Measurements from ENCODE around the gene FOSL1. TPM values are rescaled to one million over a fixed set of nuclear protein-coding genes. Genes with fewer than 3 reads are reported as not detected.

The FOSL1 gene
- total RNA-seq, 1 experiment from 2014 or later = 186 TPM

DNA sequence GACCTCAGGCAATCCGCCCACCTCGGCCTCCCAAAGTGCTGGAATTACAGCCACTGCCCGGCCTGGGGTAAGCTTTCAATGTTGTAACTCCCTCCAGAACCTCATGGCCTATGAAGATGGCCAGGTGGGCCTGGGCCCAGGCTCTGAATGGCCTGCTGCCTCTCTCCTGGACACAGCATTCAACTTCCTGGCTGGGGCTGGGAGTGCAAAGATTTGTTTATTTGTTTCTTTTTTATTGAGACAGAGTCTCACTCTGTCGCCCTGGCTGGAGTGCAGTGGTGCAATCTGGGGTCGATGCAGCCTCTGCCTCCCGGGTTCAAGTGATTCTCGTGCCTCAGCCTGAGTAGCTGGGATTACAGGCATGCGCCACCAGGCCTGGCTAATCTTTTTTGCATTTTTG lies 44.6 kb upstream of the FOSL1 start:
- POLR2A ChIA-PET = no interaction called here
- no peak for ATAC-seq

DNA sequence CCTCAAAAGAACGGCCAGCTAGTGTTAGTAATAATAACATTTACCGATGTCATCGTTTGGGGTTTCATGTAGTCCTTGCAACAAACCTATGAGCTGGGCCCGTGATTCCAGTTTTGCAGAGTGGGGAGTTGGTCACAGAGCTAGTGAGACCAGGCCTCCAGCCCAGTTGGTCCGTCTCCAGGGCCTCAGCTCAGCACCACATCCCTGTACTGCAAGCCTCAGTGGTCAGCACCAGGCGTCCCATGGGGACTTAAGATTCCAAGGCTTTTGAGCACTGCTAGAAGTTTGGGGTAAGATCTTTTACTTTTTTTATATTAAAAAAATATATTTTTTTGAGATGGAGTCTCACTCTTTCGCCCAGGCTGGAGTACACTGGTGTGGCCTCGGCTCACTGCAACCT lies 44.0 kb upstream of the FOSL1 start:
- intact Hi-C loops (cut with micrococcal nuclease; ENCODE audit: unreplicated experiment) = no loop called here
- no peaks in the 10 kb centered on the region for H3K27me3 ChIP-seq (ENCODE audit: control insufficient read depth, insufficient read depth, low read length)
- DNase-seq (ENCODE audit: low read depth, low spot score) (no peak), ATAC-seq (no peak)
- in situ Hi-C loops (cut with HindIII; ENCODE audit: low pct_unique_long_range_greater_than_20kb, low sequenced_read_pairs) = no loop called here
- CTCF ChIA-PET = no interaction called here
- no peak overlapping the region for H3K27ac ChIP-seq (ENCODE audit: low read length)
- no peaks in the 10 kb centered on the region for H3K9me3 ChIP-seq (ENCODE audit: control insufficient read depth, insufficient read depth, low read depth, low read length)
- no peak overlapping the region for H3K4me3 ChIP-seq (ENCODE audit: low read depth in 2 of 2, low read length in 2 of 2)
- H3K36me3 ChIP-seq (ENCODE audit: control insufficient read depth, insufficient read depth, low read length) = no peaks in the 10 kb centered on the region
- TF ChIP-seq POLR2AphosphoS5 (IDR thresholded peaks at IDR 0.05; ENCODE audit: low read depth, low read length) = no peak
- no peak for TF ChIP-seq SIN3A (IDR thresholded peaks at IDR 0.05; ENCODE audit: borderline replicate concordance, insufficient read depth, low read depth, low read length)
- TF ChIP-seq, protein P1, sequence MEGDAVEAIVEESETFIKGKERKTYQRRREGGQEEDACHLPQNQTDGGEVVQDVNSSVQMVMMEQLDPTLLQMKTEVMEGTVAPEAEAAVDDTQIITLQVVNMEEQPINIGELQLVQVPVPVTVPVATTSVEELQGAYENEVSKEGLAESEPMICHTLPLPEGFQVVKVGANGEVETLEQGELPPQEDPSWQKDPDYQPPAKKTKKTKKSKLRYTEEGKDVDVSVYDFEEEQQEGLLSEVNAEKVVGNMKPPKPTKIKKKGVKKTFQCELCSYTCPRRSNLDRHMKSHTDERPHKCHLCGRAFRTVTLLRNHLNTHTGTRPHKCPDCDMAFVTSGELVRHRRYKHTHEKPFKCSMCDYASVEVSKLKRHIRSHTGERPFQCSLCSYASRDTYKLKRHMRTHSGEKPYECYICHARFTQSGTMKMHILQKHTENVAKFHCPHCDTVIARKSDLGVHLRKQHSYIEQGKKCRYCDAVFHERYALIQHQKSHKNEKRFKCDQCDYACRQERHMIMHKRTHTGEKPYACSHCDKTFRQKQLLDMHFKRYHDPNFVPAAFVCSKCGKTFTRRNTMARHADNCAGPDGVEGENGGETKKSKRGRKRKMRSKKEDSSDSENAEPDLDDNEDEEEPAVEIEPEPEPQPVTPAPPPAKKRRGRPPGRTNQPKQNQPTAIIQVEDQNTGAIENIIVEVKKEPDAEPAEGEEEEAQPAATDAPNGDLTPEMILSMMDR (IDR thresholded peaks at IDR 0.05) = no peak
- no peak for TF ChIP-seq TCF7L2 (IDR thresholded peaks at IDR 0.05; ENCODE audit: low read depth, low read length)
- TF ChIP-seq, protein P2, sequence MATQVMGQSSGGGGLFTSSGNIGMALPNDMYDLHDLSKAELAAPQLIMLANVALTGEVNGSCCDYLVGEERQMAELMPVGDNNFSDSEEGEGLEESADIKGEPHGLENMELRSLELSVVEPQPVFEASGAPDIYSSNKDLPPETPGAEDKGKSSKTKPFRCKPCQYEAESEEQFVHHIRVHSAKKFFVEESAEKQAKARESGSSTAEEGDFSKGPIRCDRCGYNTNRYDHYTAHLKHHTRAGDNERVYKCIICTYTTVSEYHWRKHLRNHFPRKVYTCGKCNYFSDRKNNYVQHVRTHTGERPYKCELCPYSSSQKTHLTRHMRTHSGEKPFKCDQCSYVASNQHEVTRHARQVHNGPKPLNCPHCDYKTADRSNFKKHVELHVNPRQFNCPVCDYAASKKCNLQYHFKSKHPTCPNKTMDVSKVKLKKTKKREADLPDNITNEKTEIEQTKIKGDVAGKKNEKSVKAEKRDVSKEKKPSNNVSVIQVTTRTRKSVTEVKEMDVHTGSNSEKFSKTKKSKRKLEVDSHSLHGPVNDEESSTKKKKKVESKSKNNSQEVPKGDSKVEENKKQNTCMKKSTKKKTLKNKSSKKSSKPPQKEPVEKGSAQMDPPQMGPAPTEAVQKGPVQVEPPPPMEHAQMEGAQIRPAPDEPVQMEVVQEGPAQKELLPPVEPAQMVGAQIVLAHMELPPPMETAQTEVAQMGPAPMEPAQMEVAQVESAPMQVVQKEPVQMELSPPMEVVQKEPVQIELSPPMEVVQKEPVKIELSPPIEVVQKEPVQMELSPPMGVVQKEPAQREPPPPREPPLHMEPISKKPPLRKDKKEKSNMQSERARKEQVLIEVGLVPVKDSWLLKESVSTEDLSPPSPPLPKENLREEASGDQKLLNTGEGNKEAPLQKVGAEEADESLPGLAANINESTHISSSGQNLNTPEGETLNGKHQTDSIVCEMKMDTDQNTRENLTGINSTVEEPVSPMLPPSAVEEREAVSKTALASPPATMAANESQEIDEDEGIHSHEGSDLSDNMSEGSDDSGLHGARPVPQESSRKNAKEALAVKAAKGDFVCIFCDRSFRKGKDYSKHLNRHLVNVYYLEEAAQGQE (IDR thresholded peaks at IDR 0.05; ENCODE audit: insufficient read depth in 1 of 2, low read depth in 2 of 2, low read length in 1 of 2) = no peak
- POLR2A ChIA-PET = interaction anchor here (0.5 kb wide), 1 partner anchor 27 kb away, joined by 3 read pairs; no protein-coding TSS in a partner anchor
- no peaks in the 10 kb centered on the region for H3K4me1 ChIP-seq (ENCODE audit: control insufficient read depth, insufficient read depth, low read length)
- BruUV-seq (replicated peaks) = no TSS peak

More for the DNA sequence above, 44.6 kb upstream of the FOSL1 start:
- Histone ChIP-seq H3K36me3 (ENCODE audit: control insufficient read depth, insufficient read depth, low read length) (no peaks in the 10 kb centered on the region), H3K9me3 (ENCODE audit: control insufficient read depth, insufficient read depth, low read depth, low read length) (no peaks in the 10 kb centered on the region), H3K27ac (ENCODE audit: low read length) (no peak overlapping the region), H3K27me3 (ENCODE audit: control insufficient read depth, insufficient read depth, low read length) (no peaks in the 10 kb centered on the region), H3K4me1 (ENCODE audit: control insufficient read depth, insufficient read depth, low read length) (no peaks in the 10 kb centered on the region), H3K4me3 (ENCODE audit: low read depth in 2 of 2, low read length in 2 of 2) (no peak overlapping the region)
- DNase-seq (ENCODE audit: low read depth, low spot score) = no peak
- intact Hi-C loops (cut with micrococcal nuclease; ENCODE audit: unreplicated experiment) (no loop called here), in situ Hi-C loops (cut with HindIII; ENCODE audit: low pct_unique_long_range_greater_than_20kb, low sequenced_read_pairs) (no loop called here)
- no TSS peak for BruUV-seq (replicated peaks)
- CTCF ChIA-PET = no interaction called here
- TF ChIP-seq SIN3A (IDR thresholded peaks at IDR 0.05; ENCODE audit: borderline replicate concordance, insufficient read depth, low read depth, low read length) (no peak), POLR2AphosphoS5 (IDR thresholded peaks at IDR 0.05; ENCODE audit: low read depth, low read length) (no peak), TCF7L2 (IDR thresholded peaks at IDR 0.05; ENCODE audit: low read depth, low read length) (no peak)
- TF ChIP-seq, protein P1 (IDR thresholded peaks at IDR 0.05) = no peak
- TF ChIP-seq, protein P2 (IDR thresholded peaks at IDR 0.05; ENCODE audit: insufficient read depth in 1 of 2, low read depth in 2 of 2, low read length in 1 of 2) = no peak
